IPS DF 4.7 (cell line): Measurements from ENCODE around the gene SKIL.
"Not testable (repeated sequence)": the region's sequence is repeated elsewhere in the genome, so short reads cannot be mapped to it uniquely, and the experiment has no call there.

Source experiments
- DNase-seq: peaks from one replicate; pipeline ENCODE4 v3.0.0-alpha.2; 2013; ENCODE audit warnings: low spot score; ENCODE audit errors: extremely low read depth

The SKIL gene, protein sequence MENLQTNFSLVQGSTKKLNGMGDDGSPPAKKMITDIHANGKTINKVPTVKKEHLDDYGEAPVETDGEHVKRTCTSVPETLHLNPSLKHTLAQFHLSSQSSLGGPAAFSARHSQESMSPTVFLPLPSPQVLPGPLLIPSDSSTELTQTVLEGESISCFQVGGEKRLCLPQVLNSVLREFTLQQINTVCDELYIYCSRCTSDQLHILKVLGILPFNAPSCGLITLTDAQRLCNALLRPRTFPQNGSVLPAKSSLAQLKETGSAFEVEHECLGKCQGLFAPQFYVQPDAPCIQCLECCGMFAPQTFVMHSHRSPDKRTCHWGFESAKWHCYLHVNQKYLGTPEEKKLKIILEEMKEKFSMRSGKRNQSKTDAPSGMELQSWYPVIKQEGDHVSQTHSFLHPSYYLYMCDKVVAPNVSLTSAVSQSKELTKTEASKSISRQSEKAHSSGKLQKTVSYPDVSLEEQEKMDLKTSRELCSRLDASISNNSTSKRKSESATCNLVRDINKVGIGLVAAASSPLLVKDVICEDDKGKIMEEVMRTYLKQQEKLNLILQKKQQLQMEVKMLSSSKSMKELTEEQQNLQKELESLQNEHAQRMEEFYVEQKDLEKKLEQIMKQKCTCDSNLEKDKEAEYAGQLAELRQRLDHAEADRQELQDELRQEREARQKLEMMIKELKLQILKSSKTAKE

DNA sequence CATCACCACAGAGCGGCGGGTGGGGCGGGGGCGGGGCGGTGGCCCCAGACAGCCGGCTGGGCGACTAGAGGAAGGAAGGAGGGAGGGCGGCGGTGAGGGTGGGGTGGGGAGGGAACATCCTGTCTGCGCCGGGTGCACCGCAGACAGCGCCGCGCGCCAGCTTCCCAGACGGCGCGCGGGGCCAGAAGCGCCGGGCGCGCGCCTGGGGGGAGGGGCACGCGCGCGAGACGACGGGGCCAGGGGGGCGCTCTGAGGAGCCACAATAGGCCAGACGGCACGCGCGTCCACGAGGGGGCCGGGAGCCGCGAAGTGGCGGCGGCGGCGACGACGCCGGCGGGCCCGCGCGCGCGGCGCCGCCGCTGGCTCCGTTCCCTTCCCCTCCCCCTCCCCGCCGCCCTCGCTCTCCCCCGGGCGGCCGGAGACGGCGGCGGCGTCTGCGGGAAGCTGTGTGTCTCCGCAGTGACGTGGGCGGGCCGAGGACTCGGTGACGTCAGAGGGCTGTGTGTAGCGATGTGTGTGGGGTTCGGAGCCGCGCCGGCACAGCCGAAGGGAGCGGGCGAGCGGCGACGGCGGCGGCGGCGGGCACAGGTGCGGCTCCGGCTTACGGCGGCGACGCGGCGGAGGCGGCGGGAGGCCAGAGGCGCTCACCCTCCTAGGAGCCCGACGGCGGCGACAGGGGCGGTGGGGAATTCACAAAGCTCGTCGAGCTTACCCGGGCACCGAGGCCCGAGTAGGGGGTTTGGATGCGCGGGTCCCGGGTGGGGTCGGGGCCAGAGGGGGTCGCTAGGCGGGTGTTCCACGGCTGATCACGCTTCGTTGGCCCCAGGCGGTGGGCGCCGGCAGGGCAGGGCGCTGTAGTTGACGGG, at the start of gene SKIL:
Gene SKIL (plus strand): TSS at position 540 of the 866 bp plus-strand sequence. CDS start 2,617 bp downstream, outside the sequence.
- DNase-seq: no peak

DNA sequence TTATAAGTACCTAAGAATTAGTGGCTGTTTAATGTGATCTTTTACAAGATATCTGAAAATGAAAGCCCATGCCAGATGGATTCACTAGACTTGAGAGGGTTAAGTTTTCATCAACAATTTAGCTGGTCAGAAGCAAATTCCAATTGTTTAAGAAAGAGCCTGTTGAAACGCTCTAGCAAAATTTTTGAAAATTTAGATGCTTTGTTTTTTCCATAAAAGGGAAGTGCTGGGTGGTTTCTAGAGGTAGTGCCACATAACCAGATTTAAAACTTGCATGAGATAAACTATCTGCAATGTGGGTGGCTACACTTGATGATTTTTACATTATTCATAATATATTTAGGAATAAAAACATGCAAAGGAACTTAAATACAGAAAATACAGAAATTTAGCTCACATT, 48.5 kb upstream of the SKIL start:
- DNase-seq: no peak

DNA sequence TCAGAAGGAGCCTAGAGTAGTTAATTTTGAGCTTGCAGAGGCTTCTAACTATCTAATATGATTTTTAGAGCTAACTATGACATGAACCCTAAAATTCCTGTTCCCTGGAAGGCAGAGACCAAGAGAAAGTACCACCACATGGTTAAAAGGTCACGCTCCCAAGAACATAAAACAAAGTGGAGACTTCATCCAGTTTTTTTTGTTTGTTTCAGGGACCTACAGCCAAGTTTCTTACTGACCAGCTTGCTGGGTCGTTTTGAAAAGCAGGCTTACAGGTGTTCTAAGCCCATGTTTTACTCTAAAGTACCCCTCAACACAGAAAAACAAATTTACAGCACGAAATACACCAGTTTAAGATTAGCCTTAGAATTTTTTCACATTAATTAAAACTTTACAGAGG, 39.6 kb upstream of the SKIL start:
- DNase-seq: no peak

DNA sequence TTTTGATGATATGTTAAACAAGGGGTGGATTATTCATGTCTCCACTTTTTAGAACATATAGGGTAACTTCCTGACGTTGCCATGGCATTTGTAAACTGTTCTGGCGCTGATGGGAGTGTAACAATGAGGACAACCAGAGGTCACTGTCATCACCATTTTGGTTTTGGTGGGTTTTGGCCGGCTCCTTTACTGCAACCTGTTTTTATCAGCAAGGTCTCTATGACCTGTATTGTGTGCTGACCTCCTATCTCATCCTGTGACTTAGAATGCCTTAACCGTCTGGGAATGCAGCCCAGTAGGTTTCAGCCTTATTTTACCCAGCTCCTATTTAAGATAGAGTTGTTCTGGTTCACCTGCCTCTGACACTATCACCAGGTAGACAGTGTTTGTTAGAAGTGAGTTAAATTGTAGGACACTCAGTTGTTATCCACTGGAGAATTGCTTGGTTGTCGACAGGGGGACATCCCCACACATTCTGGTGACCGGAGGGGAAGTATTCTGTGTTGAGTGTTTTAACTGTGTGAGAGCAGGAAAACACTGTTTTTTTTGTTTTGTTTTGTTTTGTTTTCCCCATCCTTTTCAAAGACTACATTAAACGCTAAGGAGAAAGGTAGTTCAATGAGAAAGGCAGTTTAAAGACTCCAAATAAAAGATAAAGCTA, 36.9 kb upstream of the SKIL start:
- no peak for DNase-seq

DNA sequence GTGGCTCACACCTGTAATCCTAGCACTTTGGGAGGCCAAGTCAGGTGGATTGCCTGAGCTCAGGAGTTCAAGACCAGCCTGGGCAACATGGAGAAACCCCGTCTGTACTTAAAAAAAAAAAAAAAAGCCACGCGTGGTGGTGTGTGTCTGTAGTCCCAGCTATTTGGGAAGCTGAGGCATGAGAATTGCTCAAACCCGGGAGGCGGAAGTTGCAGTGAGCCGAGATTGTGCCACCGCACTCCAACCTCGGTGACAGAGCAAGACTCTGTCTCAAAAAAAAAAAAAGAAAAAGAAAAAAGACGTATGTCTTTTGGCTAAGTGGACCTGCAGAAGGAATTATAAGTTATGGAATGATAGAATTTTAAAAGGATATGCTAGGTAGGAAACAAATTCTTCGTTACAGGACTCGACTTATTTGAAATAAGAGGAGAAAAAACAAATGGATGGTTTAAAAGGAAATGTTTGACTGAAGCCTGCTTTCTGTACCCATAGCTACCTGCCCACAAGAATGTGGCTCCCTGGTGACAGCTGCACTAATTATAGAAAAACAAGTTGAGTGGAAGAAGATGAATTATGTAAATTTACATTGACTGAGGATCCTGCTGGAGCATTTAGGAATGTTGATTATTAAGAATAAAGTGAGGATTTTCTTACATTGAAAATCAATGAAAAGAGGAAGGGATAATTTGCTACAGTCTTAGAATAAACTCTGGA, 36.0 kb upstream of the SKIL start:
- DNase-seq: no peak

DNA sequence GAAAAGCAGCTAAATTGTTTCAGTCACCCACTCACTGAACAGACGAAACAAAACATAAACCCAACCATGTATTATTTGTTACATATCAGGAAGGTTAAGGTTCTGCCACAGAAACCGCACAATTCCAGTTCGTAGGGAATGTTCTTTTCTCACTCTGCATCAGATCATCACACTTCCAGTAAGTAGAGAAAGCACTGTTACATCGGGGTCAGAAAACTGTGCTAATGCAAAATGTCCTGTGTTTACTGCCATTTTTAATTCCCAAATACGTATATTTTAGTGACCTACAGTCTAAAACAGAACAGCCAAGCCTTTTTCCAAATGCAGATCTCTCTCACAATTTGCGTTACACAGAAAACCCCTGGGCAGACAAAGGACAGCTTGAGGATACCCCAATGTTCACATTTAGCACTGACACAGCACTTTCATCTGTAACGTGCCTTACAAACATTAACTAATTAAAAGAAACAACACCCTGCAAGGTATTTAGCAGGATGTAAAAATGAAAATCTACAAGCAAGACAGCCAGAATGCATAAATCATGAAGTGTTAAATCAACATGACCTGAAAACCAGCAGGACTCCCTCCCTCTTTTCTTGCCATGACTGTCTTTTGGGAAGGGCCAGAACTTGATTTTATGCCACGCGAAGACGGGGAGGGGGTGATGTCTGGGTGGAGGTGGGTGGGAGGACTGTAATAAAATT, 34.8 kb upstream of the SKIL start:
- no peak for DNase-seq

DNA sequence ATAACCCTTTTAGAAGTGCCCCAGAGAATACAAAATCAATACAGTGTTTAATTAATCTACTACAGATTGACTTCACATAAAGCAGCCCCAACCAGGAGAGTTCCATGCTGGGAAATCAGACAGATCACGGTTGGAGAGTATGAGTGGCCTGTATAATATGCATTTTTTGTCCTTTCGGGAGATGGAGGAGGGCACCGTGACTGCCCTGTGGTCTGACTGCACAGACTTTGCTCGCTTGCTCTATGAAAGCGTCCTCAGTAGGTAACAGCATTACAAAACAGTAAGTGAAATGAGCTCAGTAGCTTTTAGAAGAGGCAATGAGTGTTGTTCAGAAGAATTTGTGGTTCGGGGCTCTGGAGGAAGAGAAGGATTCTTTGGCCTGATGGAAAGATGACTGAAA, 34.2 kb upstream of the SKIL start:
- DNase-seq: no peak

DNA sequence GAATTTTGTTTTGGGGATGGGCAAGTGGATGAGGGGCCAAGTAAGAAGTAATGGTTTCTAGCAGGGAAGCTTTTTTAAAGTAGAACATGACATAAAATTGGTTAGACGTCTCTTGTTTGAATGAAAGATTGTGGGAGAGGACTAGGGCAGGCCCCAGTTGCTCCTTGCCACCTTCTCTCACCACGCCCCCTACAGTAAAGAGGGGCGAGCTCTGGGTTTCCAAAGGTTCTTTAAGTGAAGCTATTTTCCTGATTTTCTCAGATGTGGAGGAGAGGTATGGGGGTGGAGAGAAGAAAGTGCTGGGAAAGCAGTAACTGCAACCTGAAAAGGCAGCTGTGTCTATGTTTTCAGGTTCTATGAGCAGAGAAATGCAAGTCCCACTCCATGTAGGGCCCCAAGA, 32.6 kb upstream of the SKIL start:
- DNase-seq: no peak

DNA sequence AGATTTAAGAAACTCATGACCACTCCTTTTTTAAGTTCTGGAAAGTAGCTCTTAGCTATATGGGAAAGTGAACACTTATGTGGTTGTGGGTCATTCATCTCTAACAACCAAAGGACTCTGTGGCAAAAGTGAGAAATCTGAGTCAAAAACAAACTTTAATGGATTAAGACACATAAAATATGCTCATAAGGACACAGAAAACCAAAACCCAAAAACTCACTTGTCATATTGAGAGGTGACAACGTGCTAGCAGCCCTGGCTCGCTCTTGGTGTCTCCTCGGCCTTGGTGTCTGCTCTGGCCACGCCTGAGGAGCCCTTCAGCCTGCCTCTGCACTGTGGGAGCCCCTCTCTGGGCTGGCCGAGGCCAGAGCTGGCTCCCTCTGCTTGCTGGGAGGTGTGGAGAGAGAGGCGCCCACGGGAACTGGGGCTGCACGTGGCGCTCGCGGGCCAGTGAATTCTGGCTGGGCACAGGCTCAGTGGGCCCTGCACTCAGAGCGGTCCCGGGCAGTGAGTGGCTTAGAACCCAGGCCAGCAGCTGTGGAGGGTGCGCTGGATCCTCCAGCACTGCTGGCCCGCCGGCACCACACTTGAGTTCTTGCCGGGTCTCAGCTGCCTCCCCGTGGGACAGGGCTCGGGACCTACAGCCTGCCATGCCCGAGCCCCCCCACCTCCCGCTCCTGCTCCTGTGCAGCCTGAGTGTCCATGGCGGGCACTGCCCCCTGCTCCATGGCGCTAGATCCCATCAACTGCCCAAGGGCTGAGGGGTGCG, 30.3 kb upstream of the SKIL start:
- DNase-seq: no peak

DNA sequence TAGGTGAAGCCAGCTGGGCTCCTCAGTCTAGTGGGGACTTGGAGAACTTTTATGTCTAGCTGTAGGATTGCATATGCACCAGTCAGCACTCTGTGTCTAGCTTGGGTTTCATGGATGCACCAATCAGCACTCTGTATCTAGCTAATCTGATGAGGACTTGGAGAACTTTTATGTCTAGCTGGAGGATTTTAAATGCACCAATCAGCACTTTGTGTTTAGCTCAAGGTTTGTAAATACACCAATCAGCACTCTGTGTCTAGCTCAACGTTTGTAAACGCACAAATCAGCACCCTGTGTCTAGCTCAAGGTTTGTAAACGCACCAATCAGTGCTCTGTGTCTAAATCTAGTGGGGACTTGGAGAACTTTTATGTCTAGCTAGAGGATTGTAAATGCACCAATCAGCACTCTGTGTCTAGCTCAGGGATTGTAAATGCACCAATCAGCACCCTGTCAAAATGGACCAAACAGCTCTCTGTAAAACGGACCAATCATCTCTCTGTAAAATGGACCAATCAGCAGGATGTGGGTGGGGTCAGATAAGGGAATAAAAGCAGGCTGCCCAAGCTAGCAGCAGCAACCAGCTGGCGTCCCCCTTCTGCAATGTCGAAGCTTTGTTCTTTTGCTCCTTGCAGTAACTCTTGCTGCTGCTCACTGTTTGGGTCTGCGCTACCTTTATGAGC, 29.5 kb upstream of the SKIL start:
- not testable (repeated sequence) for DNase-seq

DNA sequence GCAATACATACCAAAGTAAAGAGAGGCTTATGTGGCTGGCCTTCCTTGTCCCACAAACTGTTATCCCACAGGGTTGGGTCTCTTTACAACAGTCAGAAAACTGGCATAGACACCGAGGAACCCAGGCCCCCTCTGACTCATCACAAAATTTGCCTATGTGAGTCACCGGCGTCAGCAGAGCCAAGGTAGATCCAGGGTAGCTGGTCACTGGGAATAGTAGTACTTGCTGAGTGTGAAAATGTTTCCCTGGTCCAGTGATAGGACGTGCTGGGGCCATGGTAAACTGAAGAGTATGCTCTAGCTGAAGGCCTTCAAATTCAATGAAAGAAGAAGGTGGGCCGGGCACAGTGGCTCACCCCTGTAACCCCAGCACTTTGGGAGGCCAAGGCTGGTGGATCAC, 27.1 kb upstream of the SKIL start:
- no peak for DNase-seq

DNA sequence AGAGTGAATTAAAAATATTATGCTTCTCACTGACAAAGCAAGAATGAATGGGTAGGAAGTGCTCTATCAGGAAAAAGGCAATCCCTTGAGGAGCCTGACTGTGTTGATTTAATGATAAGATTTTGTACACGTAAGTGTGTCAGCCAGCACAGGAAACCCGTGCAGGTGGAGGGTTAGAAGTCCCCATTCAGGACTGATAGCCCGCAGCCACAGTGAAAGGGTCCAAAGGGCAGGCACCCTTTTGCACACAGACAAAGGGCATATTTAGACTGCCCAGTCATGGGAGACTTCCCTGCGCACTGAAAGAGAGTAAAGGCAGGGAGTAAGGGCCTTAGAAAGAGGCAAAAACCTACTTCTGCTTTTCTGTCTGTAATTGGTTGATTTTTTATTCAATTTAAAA, 26.4 kb upstream of the SKIL start:
- DNase-seq: no peak

DNA sequence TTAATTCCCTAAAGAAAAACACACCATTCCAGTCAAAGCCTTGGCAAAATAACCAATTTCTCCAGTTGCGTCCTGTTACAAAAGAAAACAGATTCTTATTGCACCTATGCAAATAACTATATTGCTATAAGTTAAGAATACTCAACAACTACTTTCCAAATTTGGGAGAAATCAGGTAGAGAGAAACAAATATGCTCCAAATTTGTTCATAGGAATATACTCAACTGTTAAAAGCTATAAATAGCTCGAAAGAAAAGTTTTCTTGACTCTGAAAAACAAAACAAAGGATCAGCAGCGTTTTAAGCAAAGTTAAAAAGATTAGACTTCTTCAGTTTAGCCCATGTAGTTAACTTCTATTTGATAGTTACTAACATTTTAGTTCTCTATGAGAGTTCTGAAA, 20.1 kb upstream of the SKIL start:
- no peak for DNase-seq

DNA sequence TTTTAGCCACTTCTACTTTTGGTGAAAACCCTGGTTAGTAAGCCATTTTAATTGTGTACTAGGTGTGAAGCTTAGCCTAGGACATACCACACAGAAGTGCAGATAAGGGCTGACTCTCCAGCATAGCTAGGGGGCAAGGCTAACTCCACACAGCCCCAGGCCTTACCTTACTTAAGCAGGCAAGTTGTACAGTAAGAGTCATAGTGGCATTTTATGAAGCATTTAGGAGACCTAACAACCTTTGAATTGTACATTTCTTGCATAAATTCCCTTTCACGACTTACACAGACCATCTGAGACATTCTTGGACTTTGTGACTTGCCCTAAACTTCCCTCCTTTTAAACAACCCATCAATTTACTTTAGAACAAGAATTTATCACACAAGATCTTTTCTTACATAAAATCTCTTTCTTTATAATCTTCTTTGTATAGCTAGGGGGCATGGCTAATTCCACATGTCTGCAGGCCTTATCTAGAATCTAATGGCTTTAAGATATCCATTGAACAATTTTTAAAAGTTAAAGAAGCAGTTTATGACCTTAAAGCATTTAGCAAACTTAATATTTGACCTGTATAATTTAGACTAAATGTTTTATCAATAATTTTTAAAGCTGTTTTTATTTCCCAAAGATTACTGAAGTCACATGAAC, 18.7 kb upstream of the SKIL start:
- DNase-seq: no peak

DNA sequence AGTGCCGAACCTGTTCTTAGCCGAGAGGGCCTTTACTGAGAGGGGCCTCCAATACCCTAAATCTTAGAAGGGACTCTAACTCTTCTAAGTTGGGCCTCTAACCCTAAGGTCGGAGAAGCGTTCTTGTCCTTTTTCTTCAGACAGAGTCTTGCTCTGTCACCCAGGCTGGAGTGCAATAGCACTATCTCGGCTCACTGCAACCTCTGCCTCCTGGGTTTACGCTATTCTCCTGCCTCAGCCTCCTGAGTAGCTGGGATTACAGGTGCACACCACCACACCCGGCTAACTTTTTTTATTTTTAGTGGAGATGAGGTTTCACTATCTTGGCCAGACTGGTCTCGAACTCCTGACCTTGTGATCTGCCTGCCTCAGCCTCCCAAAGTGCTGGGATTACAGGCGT, 15.2 kb upstream of the SKIL start:
- DNase-seq: not testable (repeated sequence)

DNA sequence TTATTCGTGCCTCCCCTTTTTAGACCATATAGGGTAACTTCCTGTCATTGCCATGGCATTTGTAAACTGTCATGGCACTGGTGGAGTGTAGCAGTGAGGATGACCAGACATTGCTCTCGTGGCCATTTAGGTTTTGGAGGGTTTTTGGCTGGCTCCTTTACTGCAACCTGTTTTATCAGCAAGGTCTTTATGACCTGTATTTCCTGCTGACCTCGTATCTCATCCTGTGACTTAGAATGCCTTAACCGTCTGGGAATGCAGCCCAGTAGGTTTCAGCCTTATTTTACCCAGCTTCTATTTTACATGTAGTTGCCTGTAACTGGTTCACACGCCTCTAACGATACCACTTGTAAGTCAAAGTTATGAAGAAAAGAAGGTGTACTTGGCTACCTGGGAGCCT, 13.7 kb upstream of the SKIL start:
- not testable (repeated sequence) for DNase-seq

DNA sequence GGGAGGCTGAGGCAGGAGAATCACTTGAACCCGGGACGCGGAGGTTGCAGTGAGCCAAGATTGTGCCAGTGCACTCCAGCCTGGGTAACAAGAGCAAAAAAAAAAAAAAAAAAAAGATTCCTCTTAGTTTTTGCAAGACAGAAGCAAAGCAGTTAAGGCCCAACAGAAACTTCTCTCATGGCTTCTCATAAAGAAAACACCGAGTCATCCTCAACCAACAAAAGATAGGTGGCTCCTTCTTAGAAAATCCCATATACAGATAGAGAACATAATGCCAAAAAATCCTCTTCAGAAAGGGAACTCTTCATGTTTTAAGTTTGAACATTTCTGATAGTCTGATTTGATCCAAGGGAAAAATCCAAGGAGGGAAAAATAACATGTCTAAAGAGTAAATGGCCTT, 12.5 kb upstream of the SKIL start:
- no peak for DNase-seq
